Mucosa of descending colon (tissue), 3 donors: ENCODE data around the gene DSCAM. TPM values are rescaled to one million over a fixed set of nuclear protein-coding genes. Genes with fewer than 3 reads are reported as not detected.

ENCODE experiments used
- ATAC-seq: fragments of 200-7000 bp; cut with Tn5 transposase; one replicate; pipeline ENCODE4 v1.9.1; 2020; ENCODE audit warnings: mild to moderate bottlenecking, moderate library complexity
- DNase-seq, 3 donors: peaks; one replicate each; pipeline ENCODE4 v3.0.0-alpha.2; 2020
- H3K36me3 ChIP-seq: fragments of 200-600 bp; one replicate; pipeline ENCODE4 v1.8.0; 2021; ENCODE audit warnings: low read depth, mild to moderate bottlenecking
- H3K4me1 ChIP-seq: fragments of 200-600 bp; one replicate; pipeline ENCODE4 v1.8.0; 2021; ENCODE audit warnings: low read depth, mild to moderate bottlenecking
- H3K4me3 ChIP-seq: fragments of 200-600 bp; one replicate; pipeline ENCODE4 v1.8.0; 2021; ENCODE audit warnings: mild to moderate bottlenecking
- H3K9me3 ChIP-seq: fragments of 200-600 bp; one replicate; pipeline ENCODE4 v1.8.0; 2021; ENCODE audit warnings: mild to moderate bottlenecking
- intact Hi-C, 2 donors: fragments of 100-400 bp; cut with DNase I in 1 of 2; cut with micrococcal nuclease in 1 of 2; formaldehyde crosslinking; loops; one replicate each; pipeline versions ENCODE4 v1.11.0 to v1.11.1; 2022; cut with DNase I, micrococcal nuclease
- total RNA-seq, 3 donors: library from RNA; stranded (reverse); fragmentation: NEBNext Ultra II Directional in 2 of 3; extraction: Animal tissue kit (Norgen Biotek cat#: 25700) in 2 of 3; gene quantifications; one replicate each; pipeline versions ENCODE4 v1.2.1 to v1.2.4, GENCODE V29; 2021 to 2023
- TF ChIP-seq, protein P1 (sequence below): fragments of 200-600 bp; IDR thresholded peaks from one replicate; pipeline ENCODE4 v1.8.0; 2022; ENCODE audit warnings: antibody characterized with exemption, mild to moderate bottlenecking
- donor health status: DM: no; HTN: no; CAD: no; lungs with moderate emphysema.
- donor health status: DM: no; HTN: no; CAD: no.
- donor health status: DM: no; HTN: yes; CAD: no.

The DSCAM gene
- total RNA-seq, 3 donors from 2014 or later, result 0.35 TPM; not detected in 2

DNA sequence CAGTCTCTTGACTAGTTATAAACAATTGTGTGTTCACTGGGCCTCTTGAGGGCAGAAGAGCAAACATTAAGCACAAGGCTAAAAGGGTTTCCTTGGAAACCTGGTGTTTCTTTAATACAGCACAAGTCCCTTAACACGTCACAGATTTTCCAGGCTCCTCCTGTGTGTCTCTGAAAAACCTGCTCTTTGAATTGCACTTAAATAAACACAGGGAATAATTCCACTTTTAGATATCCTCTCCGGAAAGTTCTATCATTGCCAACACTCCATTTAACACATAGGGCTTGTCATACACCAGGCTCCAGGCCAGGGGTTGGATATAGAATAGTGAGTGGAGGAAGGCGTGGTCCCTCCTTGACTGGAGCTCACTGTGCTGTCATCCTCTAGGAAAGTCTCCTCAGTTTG, 442.6 kb downstream of the DSCAM start:
- DNase-seq (no peak), ATAC-seq (no peak)
- no peak overlapping the region for H3K4me3 ChIP-seq
- no peaks in the 10 kb centered on the region for H3K4me1 ChIP-seq
- TF ChIP-seq, protein P1, sequence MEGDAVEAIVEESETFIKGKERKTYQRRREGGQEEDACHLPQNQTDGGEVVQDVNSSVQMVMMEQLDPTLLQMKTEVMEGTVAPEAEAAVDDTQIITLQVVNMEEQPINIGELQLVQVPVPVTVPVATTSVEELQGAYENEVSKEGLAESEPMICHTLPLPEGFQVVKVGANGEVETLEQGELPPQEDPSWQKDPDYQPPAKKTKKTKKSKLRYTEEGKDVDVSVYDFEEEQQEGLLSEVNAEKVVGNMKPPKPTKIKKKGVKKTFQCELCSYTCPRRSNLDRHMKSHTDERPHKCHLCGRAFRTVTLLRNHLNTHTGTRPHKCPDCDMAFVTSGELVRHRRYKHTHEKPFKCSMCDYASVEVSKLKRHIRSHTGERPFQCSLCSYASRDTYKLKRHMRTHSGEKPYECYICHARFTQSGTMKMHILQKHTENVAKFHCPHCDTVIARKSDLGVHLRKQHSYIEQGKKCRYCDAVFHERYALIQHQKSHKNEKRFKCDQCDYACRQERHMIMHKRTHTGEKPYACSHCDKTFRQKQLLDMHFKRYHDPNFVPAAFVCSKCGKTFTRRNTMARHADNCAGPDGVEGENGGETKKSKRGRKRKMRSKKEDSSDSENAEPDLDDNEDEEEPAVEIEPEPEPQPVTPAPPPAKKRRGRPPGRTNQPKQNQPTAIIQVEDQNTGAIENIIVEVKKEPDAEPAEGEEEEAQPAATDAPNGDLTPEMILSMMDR, result no peak
- H3K36me3 ChIP-seq, result no peaks in the 10 kb centered on the region
- H3K9me3 ChIP-seq, result peaks cover 10% of the 10 kb centered on the region
- intact Hi-C loops, result no loop called here

DNA sequence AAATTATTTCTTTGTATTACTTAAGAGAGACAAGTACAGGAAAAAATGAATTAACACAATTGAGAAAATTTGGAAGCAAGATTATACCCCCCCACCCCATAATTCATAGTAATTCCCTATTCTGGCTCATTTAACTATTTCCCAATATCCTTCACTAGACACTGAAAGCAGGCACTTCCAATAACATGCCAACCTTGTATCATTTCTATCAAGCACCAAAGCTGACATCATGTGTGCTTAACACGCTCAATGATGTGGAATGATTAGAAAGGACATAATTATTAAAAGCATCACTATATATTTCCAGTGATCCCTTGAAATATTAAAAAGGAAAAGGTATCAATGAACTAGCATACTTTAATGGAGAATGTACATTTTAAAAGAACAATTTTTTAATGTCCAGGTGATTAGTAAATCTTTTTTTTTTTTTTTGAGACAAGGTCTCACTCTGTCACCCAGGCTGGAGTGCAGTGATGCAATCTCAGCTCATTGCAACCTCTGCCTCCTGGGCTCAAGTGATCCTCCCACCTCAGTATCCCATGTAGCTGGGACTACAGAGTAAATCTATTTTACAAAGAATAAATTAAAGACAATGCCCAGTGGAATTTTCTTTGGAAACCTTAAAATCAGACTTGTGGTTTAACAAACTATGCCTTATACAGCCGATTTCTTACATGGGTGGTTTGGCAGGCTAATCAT, 443.9 kb downstream of the DSCAM start:
- peaks cover 8% of the 10 kb centered on the region for H3K9me3 ChIP-seq
- intact Hi-C loops, result no loop called here
- no peaks in the 10 kb centered on the region for H3K4me1 ChIP-seq
- no peak overlapping the region for H3K4me3 ChIP-seq
- H3K36me3 ChIP-seq, result no peaks in the 10 kb centered on the region
- DNase-seq, result no peak
- TF ChIP-seq, protein P1, result no peak
- ATAC-seq, result no peak

DNA sequence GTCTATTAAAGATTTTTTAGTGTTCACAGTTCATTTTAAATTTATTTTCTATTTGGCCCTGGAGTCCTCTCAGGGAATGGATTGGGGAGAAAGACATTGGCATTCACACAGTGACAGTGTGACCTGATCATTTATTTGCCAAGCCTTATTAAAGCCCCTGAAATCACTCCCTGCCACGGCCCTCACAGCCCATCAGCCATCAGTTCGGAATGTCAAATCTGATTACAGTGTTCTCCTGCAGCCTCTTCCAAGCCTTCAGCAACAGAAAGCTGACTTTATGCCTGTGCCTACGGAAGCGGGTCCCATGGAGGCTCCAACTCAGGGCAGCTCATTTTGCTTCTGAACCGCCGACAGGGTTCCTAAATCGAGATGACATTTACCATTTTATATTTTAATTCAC, 451.2 kb downstream of the DSCAM start:
- no peaks in the 10 kb centered on the region for H3K36me3 ChIP-seq
- no peak for ATAC-seq
- no peak overlapping the region for H3K4me3 ChIP-seq
- H3K9me3 ChIP-seq, result no peaks in the 10 kb centered on the region
- DNase-seq, result no peak
- intact Hi-C loops, result no loop called here
- TF ChIP-seq, protein P1, result no peak
- H3K4me1 ChIP-seq, result no peaks in the 10 kb centered on the region

DNA sequence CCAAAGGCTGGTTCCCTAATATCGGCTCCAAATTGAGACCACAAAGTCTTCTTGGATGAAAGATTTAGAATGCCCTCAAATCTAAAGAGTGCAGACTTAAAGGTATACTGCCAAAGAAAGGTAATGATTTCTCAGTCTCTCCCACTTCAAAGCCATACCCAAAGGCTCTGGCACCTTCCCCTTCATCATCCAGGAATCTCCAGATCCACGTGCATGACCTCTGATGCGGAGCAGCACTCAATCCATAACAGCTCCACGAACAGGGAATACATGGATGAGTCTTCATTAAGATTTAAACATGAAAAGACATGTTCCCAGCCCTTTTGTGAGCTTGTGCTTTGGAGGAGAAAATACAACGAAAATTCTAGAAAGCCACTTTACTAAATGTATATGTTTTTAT, 453.9 kb downstream of the DSCAM start:
- intact Hi-C loops, result no loop called here
- DNase-seq, result no peak
- Histone ChIP-seq H3K36me3 (no peaks in the 10 kb centered on the region), H3K4me3 (no peak overlapping the region), H3K9me3 (no peaks in the 10 kb centered on the region), H3K4me1 (no peaks in the 10 kb centered on the region)
- no peak for ATAC-seq
- TF ChIP-seq, protein P1, result no peak

DNA sequence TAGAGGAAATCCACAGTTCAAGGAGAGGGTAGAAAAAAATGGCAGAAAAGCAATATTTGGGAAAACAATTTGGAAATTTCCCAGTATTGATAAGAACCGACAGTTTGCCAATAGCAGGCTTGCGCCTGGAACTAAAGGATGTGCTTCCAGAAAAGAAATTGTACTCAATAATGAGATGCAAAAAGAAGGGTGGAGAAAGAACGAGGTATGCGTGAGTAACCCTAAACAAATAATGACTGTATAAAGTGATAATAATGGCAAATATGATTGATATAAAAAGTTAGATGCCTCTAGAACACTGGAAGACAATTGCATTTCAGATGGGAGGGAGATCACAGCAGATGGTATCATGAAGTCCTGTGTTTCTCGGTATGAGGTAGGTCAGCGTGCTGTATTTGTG, 458.9 kb downstream of the DSCAM start:
- no peak for DNase-seq
- Histone ChIP-seq H3K4me3 (no peak overlapping the region), H3K4me1 (no peaks in the 10 kb centered on the region), H3K9me3 (no peaks in the 10 kb centered on the region), H3K36me3 (no peaks in the 10 kb centered on the region)
- ATAC-seq, result no peak
- intact Hi-C loops, result loop anchor here (10.0 kb wide), 1 partner anchor 243 kb away; no protein-coding TSS in a partner anchor
- TF ChIP-seq, protein P1, result no peak
